GM23338 (cell line): Measurements from ENCODE around the gene FTO. TPM values are rescaled to one million over a fixed set of nuclear protein-coding genes. Genes with fewer than 3 reads are reported as not detected.

Experiments used
- ATAC-seq: fragments of 200-7000 bp; cut with Tn5 transposase; 3 replicates; pipeline ENCODE4 v1.9.1; 2020
- DNase-seq: peaks from one replicate; pipeline ENCODE4 v3.0.0-alpha.2; 2015; ENCODE audit warnings: low spot score
- H2AFZ ChIP-seq: fragments of 200-600 bp; sonication (generic); 2 replicates; pipeline ENCODE4 v1.8.0; 2016; ENCODE audit warnings: antibody characterized with exemption, mild to moderate bottlenecking, moderate library complexity
- H3F3A ChIP-seq: fragments of 200-600 bp; sonication (generic); replicated peaks from 2 replicates; pipeline ENCODE4 v1.8.0; 2017; ENCODE audit warnings: antibody characterized with exemption, mixed run types, low read depth
- H3K27ac ChIP-seq: fragments of 200-600 bp; sonication (generic); 2 replicates; pipeline ENCODE4 v1.6.1; 2016; ENCODE audit warnings: low read depth
- H3K27me3 ChIP-seq: fragments of 200-600 bp; sonication (generic); 2 replicates; pipeline ENCODE4 v1.8.0; 2016; ENCODE audit warnings: mild to moderate bottlenecking, mixed run types, moderate library complexity; ENCODE audit not compliant: insufficient read depth
- H3K36me3 ChIP-seq: fragments of 200-600 bp; sonication (generic); 2 replicates; pipeline ENCODE4 v1.8.0; 2016; ENCODE audit warnings: mild to moderate bottlenecking; ENCODE audit not compliant: insufficient read depth
- H3K4me1 ChIP-seq: fragments of 200-600 bp; sonication (generic); 2 replicates; pipeline ENCODE4 v1.8.0; 2016; ENCODE audit warnings: mild to moderate bottlenecking, moderate library complexity; ENCODE audit not compliant: insufficient read depth
- H3K4me2 ChIP-seq: fragments of 200-600 bp; sonication (generic); 2 replicates; pipeline ENCODE4 v1.7.1; 2017; ENCODE audit warnings: mixed run types
- H3K4me3 ChIP-seq: fragments of 200-600 bp; sonication (generic); 2 replicates; pipeline ENCODE4 v1.6.1; 2016; ENCODE audit warnings: mixed run types
- H3K79me2 ChIP-seq: fragments of 200-600 bp; sonication (generic); replicated peaks from 2 replicates; pipeline ENCODE4 v1.8.0; 2017; ENCODE audit warnings: mild to moderate bottlenecking; ENCODE audit not compliant: insufficient read depth
- H3K9me2 ChIP-seq: fragments of 200-600 bp; sonication (generic); 2 replicates; pipeline ENCODE4 v1.8.0; 2017; ENCODE audit not compliant: insufficient read depth
- H4K20me1 ChIP-seq: fragments of 200-600 bp; sonication (generic); replicated peaks from 2 replicates; pipeline ENCODE4 v1.8.0; 2017; ENCODE audit warnings: mild to moderate bottlenecking; ENCODE audit not compliant: insufficient read depth
- H3K27ac Mint-ChIP-seq: 2 replicates; pipeline ENCODE4 v1.8.0; 2020; ENCODE audit warnings: inconsistent platforms, mild to moderate bottlenecking, moderate library complexity, mixed read lengths
- H3K27me3 Mint-ChIP-seq: 3 replicates; pipeline ENCODE4 v1.8.0; 2022; ENCODE audit warnings: low read depth, mild to moderate bottlenecking, moderate library complexity, mixed read lengths, inconsistent platforms; ENCODE audit not compliant: insufficient read depth, poor library complexity
- H3K36me3 Mint-ChIP-seq: 3 replicates; pipeline ENCODE4 v1.8.0; 2021; ENCODE audit warnings: low read depth, mild to moderate bottlenecking, inconsistent platforms, moderate library complexity, mixed read lengths
- H3K4me1 Mint-ChIP-seq: 3 replicates; pipeline ENCODE4 v1.8.0; 2020; ENCODE audit warnings: mild to moderate bottlenecking, inconsistent platforms, mixed read lengths
- H3K4me3 Mint-ChIP-seq: 3 replicates; pipeline ENCODE4 v1.8.0; 2021; ENCODE audit warnings: moderate library complexity, mild to moderate bottlenecking, inconsistent platforms, mixed read lengths
- H3K9me3 Mint-ChIP-seq: 3 replicates; pipeline ENCODE4 v1.8.0; 2020; ENCODE audit warnings: moderate library complexity, mild to moderate bottlenecking, inconsistent platforms, mixed read lengths
- CREB1 ChIP-seq: fragments of 250-450 bp; sonication (Bioruptor Pico); IDR thresholded peaks from 2 replicates; pipeline ENCODE4 v1.5.0; 2020; ENCODE audit warnings: low read depth, mild to moderate bottlenecking, moderate library complexity
- CTCF ChIP-seq, 2 experiments: fragments of 200-600 bp in 1 of 2; sonication (generic) in 1 of 2; conservative IDR thresholded peaks; 2 replicates each; pipeline versions ENCODE4 v1.5.1 to v1.6.1; 2016 to 2017; ENCODE audit warnings: antibody characterized with exemption in 2 of 2, low read depth in 2 of 2, mild to moderate bottlenecking in 2 of 2, moderate library complexity in 1 of 2
- ETS1 ChIP-seq: IDR thresholded peaks from 2 replicates; pipeline ENCODE4 v1.6.1; 2016; ENCODE audit warnings: antibody characterized with exemption
- EZH2 ChIP-seq: fragments of 200-600 bp; sonication (generic); IDR thresholded peaks from one replicate; pipeline ENCODE4 v1.8.0; 2017; ENCODE audit warnings: antibody characterized with exemption, mild to moderate bottlenecking, low read depth; ENCODE audit not compliant: unreplicated experiment
- EZH2phosphoT487 ChIP-seq: fragments of 200-600 bp; sonication (generic); IDR thresholded peaks from one replicate; pipeline ENCODE4 v1.8.1; 2018; ENCODE audit warnings: antibody characterized with exemption; ENCODE audit not compliant: unreplicated experiment
- JUNB ChIP-seq: IDR thresholded peaks from one replicate; pipeline ENCODE4 v1.6.1; 2016; ENCODE audit warnings: antibody characterized with exemption; ENCODE audit not compliant: unreplicated experiment
- NANOG ChIP-seq: IDR thresholded peaks from 2 replicates; pipeline ENCODE4 v1.6.1; 2016; ENCODE audit warnings: antibody characterized with exemption, borderline replicate concordance
- POLR2AphosphoS5 ChIP-seq: IDR thresholded peaks from 2 replicates; pipeline ENCODE4 v1.6.1; 2016; ENCODE audit warnings: antibody characterized with exemption, low read depth
- REST ChIP-seq: IDR thresholded peaks from one replicate; pipeline ENCODE4 v1.6.1; 2018; ENCODE audit warnings: antibody characterized with exemption; ENCODE audit not compliant: unreplicated experiment
- STAT1 ChIP-seq: IDR thresholded peaks from one replicate; pipeline ENCODE4 v1.6.1; 2016; ENCODE audit warnings: antibody characterized with exemption; ENCODE audit not compliant: unreplicated experiment
- ZNF114 ChIP-seq: fragments of 250-450 bp; sonication (Bioruptor Pico); IDR thresholded peaks from 2 replicates; pipeline ENCODE4 v1.5.0; 2020; ENCODE audit warnings: mild to moderate bottlenecking, moderate library complexity
- ZNF331 ChIP-seq: fragments of 250-450 bp; sonication (Bioruptor Pico); IDR thresholded peaks from 2 replicates; pipeline ENCODE4 v1.5.0; 2020; ENCODE audit warnings: low read depth, mild to moderate bottlenecking, moderate library complexity
- ZNF462 ChIP-seq: fragments of 250-450 bp; sonication (Bioruptor Pico); IDR thresholded peaks from 2 replicates; pipeline ENCODE4 v1.5.0; 2020; ENCODE audit warnings: mild to moderate bottlenecking, moderate library complexity
- polyA plus RNA-seq: library from polyadenylated mRNA; unstranded; fragments of >200 nt; fragmentation: Nextera tagmentation; extraction: Ambion mirVana; gene quantifications from 2 replicates; pipeline ENCODE4 v1.2.1, GENCODE V29; 2016
- total RNA-seq: library from RNA; depleted of rRNA; stranded (reverse); fragments of >200 nt; shearing (Covaris generic); gene quantifications from 2 replicates; pipeline ENCODE4 v1.2.3, GENCODE V29; 2014

FTO gene
- total and polyA plus RNA-seq, 2 experiments from 2014 or later: 17.7 to 69.6 TPM

- TF ChIP-seq POLR2AphosphoS5: no peak
- TF ChIP-seq JUNB: no peak
- TF ChIP-seq CTCF (conservative IDR thresholded peaks at IDR 0.05; ENCODE audit: low read depth in 2 of 2): no peak
- no peak for TF ChIP-seq STAT1
- TF ChIP-seq REST: no peak
- no peak for TF ChIP-seq EZH2
- TF ChIP-seq ZNF114 (CRISPR knock-in tag): no peak
- no peak for TF ChIP-seq ZNF331
- TF ChIP-seq CREB1: no peak
- TF ChIP-seq ETS1: no peak
- TF ChIP-seq EZH2phosphoT487: no peak
- no peak for TF ChIP-seq NANOG
- TF ChIP-seq ZNF462 (CRISPR knock-in tag): no peak
- no peak overlapping the region for H2AFZ ChIP-seq
- no peaks in the 10 kb centered on the region for H3F3A ChIP-seq
- no peak overlapping the region for H3K4me3 Mint-ChIP-seq
- H3K27me3 ChIP-seq: no peaks in the 10 kb centered on the region
- H3K4me2 ChIP-seq: no peak overlapping the region
- H3K27me3 Mint-ChIP-seq: peaks cover 2% of the 10 kb centered on the region
- no peaks in the 10 kb centered on the region for H4K20me1 ChIP-seq
- H3K4me3 ChIP-seq: no peak overlapping the region
- H3K27ac Mint-ChIP-seq: no peak overlapping the region
- H3K79me2 ChIP-seq: no peaks in the 10 kb centered on the region
- H3K27ac ChIP-seq: no peak overlapping the region
- no peak for DNase-seq
- peaks cover 5% of the 10 kb centered on the region; the same call in 1 of the 2 replicates for H3K4me1 ChIP-seq
- peaks cover 12% of the 10 kb centered on the region for H3K4me1 Mint-ChIP-seq
- no peaks in the 10 kb centered on the region for H3K36me3 Mint-ChIP-seq
- no peak for ATAC-seq
- H3K9me3 Mint-ChIP-seq: no peaks in the 10 kb centered on the region
- H3K9me2 ChIP-seq: no peaks in the 10 kb centered on the region
- no peaks in the 10 kb centered on the region for H3K36me3 ChIP-seq
Observed at GRCh38 chr16:53973021-53973420, 269.1 kb downstream of the FTO start.
